ENCODE data around the gene RPS10.
"Not testable (repeated sequence)": the region's sequence is repeated elsewhere in the genome, so short reads cannot be mapped to it uniquely, and the experiment has no call there.

The RPS10 gene

DNA sequence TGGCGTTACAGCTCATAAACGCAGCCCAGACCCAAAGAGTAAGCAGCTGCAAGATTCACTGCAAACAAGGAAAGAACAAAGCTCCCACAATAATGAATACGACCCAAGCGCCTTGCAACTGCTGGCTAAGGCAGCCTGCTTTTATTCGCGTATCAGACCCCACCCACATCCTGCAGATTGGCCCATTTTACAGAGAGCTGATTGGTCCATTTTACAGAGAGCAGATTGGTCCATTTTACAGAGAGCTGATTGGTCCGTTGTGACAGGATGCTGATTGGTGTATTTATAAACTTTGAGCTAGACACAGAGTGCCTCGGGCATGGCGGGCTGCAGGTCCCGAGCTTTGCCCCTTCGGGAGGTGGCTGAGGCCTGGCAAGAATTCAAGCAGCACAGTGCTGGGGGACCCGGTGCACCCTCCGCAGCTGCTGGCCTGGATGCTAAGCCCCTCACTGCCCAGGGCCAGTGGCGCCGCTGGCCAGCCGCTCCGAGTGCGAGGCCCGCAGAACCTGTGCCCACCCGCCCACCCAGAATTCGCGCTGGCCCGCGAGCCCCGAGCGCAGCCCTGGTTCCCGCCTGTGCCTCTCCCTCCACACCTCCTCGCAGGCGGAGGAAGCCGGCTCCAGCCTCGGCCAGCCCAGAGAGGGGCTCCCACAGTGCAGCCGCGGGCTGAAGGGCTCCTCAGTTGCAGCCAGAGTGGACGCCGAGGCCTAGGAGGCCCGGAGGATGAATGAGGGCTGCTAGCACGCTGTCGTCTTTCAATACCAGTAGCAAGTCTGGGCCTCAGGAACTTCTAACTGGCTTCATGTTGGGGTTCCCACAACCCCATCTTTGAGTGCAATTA lies 11.2 kb upstream of the RPS10 start:
- no peak for DNase-seq
- TF ChIP-seq POLR2A (IDR thresholded peaks at IDR 0.05; ENCODE audit: low read length) = no peak
- no peak for TF ChIP-seq GATA1 (IDR thresholded peaks at IDR 0.05; ENCODE audit: low read depth, low read length)

DNA sequence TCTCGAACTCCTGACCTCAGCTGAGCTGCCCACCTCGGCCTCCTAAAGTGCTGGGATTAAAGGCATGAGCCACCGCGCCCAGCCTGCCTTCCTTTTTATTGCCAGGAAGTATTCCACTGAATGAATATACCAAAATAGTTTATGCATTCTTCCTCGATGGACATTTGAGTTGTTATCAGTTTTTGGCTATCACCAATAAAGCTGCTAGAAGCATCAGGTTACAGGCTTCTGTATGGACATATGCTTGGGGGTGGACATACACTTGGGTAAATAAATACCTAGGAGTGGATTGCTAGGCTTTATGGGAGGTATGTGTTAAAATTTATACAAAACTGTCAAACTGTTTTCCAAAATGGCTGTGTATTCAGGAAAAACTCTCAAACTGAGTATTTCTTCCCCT lies 10.0 kb upstream of the RPS10 start:
- DNase-seq = no peak

DNA sequence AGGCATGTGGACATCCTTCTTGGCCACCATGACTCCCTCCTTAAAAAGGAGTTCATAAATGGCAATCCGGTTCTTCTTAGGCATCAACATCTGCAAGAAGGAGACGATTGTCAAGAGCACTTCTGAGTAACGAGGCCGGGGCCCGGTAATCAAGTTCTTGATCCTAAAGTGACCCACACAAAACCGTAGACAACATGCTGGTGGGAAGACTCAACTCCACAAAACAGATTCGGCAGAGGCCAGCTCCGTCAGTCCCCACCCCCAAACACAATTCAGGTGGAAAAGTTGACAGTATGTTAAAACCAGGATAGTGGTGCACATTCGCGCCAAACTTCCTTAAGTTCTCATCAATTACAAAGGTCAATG lies 754 bp downstream of the RPS10 start:
- DNase-seq = peak; percentile 67
- TF ChIP-seq POLR2A (IDR thresholded peaks at IDR 0.05; ENCODE audit: low read length) = no peak
- no peak for TF ChIP-seq GATA1 (IDR thresholded peaks at IDR 0.05; ENCODE audit: low read depth, low read length)

More for the DNA sequence above, 10.0 kb upstream of the RPS10 start:
- no peak for TF ChIP-seq POLR2A (IDR thresholded peaks at IDR 0.05; ENCODE audit: low read length)
- no peak for TF ChIP-seq GATA1 (IDR thresholded peaks at IDR 0.05; ENCODE audit: low read depth, low read length)

DNA sequence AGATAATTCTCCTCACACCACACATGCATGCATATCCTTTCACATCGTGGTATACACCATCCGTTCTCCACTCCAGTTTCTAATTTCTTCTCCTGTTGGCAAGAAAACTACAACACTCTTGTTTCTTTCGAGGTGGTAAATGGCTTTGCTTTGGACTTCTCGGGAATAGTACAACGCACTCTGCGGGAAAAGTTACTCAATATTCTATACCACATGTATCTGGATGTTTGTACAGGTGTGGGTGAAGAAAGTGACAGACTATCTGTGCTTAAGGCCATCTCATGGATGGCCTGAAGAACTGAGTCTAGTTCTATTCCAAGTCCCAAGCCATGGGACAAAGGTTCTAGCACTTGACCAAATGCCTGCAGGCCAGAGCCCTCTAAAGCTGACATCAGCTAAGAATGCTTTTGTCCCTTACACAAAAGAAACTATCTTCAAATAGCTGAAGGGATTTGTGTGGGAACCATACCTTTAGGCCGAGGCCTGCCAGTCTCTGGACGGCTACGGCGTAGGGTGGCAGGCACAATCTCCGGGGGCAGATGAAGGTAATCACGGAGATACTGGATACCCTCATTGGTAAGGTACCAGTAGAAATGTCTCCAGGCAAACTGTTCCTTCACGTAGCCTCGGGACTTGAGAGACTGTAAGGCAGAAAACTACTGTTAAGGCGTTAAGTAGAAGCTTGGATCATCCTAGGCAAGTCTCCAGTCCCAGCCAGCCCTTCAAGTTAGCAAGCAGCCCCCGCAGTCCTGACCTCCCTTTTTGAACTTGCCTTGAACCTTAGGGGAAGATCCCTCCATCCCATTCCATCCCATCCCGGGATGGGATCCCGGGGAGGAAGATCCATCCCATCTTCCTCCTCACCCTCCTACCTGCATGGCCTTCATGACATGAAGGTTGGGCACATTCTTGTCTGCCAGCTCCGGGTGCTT lies 1.4 kb downstream of the RPS10 start:
- DNase-seq = no peak
- TF ChIP-seq GATA1 (IDR thresholded peaks at IDR 0.05; ENCODE audit: low read depth, low read length) (no peak), POLR2A (IDR thresholded peaks at IDR 0.05; ENCODE audit: low read length) (no peak)

DNA sequence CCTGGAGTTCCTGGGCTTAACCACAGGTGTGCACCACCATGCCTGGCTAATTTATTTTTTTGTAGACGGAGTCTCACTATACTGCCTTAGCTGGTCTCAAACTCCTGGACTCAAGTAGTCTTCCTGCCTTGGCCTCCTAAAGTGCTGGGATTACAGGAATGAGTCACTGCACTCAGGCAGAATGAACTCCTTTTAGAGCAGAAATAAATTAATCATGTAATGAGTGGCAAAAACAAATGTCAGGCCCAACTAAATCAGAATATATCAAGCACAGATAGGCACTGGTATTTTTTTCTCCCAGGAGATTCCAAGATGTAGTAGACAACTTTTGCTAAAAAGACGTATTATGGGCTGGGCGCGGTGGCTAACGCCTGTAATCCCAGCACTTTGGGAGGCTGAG lies 2.6 kb downstream of the RPS10 start:
- DNase-seq = no peak
- no peak for TF ChIP-seq POLR2A (IDR thresholded peaks at IDR 0.05; ENCODE audit: low read length)
- no peak for TF ChIP-seq GATA1 (IDR thresholded peaks at IDR 0.05; ENCODE audit: low read depth, low read length)

DNA sequence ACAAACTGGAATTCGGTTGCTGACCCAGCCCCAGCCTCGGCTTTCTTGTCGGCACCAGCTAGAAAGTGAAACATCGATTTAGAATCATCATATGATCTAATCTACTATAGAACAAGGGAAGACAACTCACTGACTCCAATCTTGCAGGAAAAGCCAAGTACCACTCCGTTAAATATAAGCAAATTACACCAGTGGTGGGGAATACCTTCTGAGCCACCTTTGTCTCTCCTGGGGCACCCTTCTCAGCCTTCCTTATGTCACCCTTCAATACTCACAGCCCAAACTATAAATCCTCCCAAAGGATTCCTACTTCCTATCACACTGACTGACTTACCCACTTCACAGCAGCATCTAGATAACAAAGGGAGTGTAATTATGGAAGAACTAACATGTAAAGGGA lies 7.5 kb downstream of the RPS10 start:
- no peak for DNase-seq
- no peak for TF ChIP-seq POLR2A (IDR thresholded peaks at IDR 0.05; ENCODE audit: low read length)
- TF ChIP-seq GATA1 (IDR thresholded peaks at IDR 0.05; ENCODE audit: low read depth, low read length) = no peak

DNA sequence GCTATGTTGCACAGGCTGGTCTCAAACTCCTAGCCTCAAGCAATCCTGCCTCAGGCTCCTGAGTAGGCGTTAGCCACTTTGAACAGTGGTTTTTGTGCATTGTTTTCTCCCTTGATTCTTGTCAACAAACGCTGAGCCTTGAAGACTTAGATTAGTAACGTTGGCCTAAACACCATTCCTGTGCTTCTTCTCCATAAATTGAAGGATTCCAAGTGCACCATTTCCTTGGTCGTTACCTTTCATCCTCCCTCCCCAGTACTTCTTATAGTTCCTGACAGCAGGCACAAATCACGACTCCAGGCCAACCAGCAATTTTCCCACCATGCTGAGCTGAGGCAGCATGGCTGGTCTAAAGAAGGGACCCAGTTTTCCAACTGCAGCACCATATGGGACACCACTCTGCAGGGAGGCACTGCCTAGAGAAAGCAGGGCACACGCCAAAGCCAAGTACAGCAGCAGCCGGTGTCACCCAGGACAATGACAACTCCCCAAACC lies 8.9 kb downstream of the RPS10 start:
- no peak for DNase-seq
- no peak for TF ChIP-seq POLR2A (IDR thresholded peaks at IDR 0.05; ENCODE audit: low read length)
- TF ChIP-seq GATA1 (IDR thresholded peaks at IDR 0.05; ENCODE audit: low read depth, low read length) = no peak

DNA sequence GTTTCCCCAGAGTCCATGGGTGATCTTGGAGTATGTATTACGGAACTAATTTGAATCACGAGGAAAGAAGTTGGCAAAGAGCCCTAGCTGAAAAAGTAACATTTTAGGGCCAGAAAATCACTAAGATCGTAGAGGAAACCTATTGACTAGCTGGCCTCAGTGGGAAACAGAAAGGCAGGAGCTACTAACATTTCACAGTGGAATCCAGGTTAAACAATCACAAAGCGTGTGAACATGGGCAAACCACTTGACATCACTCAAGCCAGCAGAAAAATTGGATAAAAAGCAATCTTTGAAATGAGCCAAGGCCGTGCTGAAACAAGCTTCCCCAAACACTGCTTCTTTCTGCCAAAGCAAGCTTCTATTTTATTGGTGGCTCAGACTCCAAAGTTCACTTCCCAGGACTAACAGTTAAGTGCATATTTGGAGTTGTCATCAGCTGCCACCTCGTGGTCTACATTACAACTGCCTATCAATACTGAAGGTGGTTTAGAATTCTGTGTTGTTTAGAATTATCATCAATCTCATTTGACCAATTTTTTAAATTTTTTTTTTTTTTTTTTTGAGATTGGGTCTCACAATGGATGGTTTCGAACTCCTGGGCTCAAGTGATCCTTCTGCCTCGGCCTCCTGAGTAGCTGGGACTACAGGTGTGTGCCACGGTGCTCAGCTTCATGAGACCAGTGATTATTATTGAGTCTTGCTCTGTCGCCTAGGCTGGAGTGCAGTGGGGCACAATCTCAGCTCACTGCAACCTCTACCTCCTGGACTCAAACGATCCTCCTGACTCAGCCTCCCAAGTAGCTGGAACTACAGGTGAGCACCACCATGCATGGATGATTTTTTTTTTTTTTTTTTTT lies 10.6 kb downstream of the RPS10 start:
- TF ChIP-seq POLR2A (IDR thresholded peaks at IDR 0.05; ENCODE audit: low read length) (no peak), GATA1 (IDR thresholded peaks at IDR 0.05; ENCODE audit: low read depth, low read length) (no peak)
- DNase-seq = peak; percentile 77 to 81

DNA sequence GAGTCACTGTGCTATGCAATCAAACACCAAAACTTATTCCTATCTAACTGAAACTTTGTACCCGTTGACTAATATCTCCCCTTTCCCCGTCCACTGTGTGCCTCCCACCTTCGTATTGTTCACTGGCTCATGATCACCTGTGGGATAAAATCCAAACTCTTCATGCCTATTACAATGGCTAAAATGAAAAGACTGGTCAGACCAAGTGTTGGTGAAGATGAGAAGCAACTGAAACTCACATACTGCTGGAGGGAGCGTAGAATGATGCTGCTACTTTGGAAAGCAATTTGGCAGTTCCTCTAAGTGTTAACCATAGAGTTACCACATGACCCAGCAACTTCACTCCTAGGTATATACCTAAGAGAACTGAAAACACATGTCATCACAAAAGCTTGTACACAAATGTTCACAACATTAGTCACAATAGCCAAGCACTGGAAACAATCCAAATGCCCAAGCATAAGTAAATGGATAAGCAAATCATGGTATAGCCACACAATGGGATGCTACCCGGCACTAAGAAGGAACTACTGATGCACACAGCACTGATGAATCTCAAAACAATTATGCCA lies 13.1 kb downstream of the RPS10 start:
- TF ChIP-seq POLR2A (IDR thresholded peaks at IDR 0.05; ENCODE audit: low read length) (no peak), GATA1 (IDR thresholded peaks at IDR 0.05; ENCODE audit: low read depth, low read length) (no peak)

DNA sequence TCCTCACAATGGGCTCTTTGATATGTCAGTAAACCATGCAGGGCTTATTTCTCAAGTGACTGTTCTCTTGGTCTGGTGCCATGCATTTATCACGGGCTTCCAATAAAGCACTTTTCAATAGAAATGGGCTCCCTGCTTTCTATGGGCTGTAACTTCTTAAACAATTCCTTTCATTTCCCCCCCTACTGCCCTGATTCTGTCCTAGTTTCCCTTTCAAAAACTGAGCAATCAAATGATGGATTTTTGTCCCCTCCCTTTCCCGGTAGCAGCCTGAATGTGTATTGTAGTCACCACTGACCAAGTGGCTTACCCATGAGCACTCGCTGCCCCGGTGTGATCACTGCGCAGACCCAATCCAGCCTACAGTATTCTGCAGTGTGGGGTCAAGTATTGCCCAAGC lies 13.9 kb downstream of the RPS10 start:
- TF ChIP-seq GATA1 (IDR thresholded peaks at IDR 0.05; ENCODE audit: low read depth, low read length) (no peak), POLR2A (IDR thresholded peaks at IDR 0.05; ENCODE audit: low read length) (no peak)

More for the DNA sequence above, 13.1 kb downstream of the RPS10 start:
- no peak for DNase-seq

DNA sequence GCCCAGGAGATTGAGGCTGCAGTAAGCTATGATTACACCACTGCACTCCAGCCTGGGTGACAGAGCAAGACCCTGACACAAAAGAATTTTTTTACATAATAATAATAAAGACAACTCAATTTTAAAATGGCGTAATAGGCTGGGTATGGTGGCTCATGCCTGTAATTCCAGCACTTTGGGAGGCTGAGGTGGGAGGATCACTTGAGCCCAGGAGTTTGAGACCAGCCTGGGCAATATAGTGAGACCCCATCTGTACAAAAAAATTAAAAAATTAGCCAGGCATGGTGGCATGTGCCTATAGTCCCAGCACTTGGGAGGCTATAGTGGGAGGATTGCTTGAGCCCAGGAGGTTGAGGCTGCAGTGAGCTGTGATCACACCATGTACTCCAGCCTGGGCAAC lies 18.0 kb downstream of the RPS10 start:
- DNase-seq = not testable (repeated sequence)

More for the DNA sequence above, 13.9 kb downstream of the RPS10 start:
- no peak for DNase-seq

DNA sequence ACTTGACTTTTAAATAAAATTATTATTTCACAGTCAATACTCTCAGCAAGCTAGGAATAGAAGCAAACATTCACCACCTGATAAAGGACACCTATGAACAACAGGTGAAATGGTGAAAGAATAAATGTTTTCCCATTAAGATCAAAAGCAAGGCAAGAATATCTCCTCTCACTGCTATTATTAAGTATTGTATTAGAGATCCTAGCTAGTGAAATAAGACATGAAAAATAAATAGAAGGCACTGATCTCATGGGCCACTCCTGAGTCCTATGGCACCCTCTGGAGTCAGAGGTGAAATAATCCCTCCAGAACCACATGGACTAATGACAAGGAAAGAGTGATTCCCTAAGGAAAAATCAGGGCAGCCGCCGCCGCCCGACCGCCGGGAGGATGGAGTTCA lies 29.4 kb downstream of the RPS10 start:
- TF ChIP-seq POLR2A (IDR thresholded peaks at IDR 0.05; ENCODE audit: low read length) (no peak), GATA1 (IDR thresholded peaks at IDR 0.05; ENCODE audit: low read depth, low read length) (no peak)

DNA sequence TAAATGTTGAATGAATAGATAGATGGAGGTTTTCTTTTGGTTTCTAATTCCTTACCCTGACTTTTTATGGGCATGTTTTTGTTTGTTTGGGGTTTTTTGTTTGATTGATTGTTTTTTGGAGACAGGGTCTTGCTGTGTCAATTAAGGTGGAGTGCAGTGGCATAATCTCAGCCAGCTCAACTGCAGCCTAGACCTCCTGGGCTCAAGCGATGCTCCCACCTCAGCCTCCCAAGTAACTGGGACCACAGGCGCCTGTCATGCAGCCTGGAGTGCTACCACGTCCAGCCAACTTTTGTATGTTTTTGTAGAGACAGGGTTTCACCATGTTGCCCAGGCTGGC lies 31.9 kb downstream of the RPS10 start:
- DNase-seq = no peak
- no peak for TF ChIP-seq GATA1 (IDR thresholded peaks at IDR 0.05; ENCODE audit: low read depth, low read length)
- no peak for TF ChIP-seq POLR2A (IDR thresholded peaks at IDR 0.05; ENCODE audit: low read length)

More for the DNA sequence above, 29.4 kb downstream of the RPS10 start:
- DNase-seq = no peak

Data from erythroblast (primary cell).